ENCODE data around the gene FAM227B.

Gene FAM227B

GRCh38 chr15:49507261-49507660 lies 113.4 kb downstream of the FAM227B start:
- no peaks in the 10 kb centered on the region for H3K9me2 ChIP-seq (ENCODE audit: low read depth, low read length)
- H3K9me3 ChIP-seq (ENCODE audit: low read length) = no peaks in the 10 kb centered on the region
- TF ChIP-seq CTCF (IDR thresholded peaks at IDR 0.05; ENCODE audit: low read length) (no peak), EZH2 (IDR thresholded peaks at IDR 0.05; ENCODE audit: borderline replicate concordance, low read length) (no peak)
- H3K79me2 ChIP-seq (ENCODE audit: insufficient read depth, low read length) = no peaks in the 10 kb centered on the region
- H3K27me3 ChIP-seq (ENCODE audit: insufficient read depth, low read length) = no peaks in the 10 kb centered on the region
- H3K27ac ChIP-seq (ENCODE audit: low read depth, low read length, poor library complexity, severe bottlenecking) = no peak overlapping the region
- H2AFZ ChIP-seq (ENCODE audit: low read length) = no peak overlapping the region
- no peaks in the 10 kb centered on the region for H3F3A ChIP-seq (ENCODE audit: insufficient read depth, low read length)
- no peaks in the 10 kb centered on the region for H4K20me1 ChIP-seq (ENCODE audit: insufficient read depth, low read length)
- H3K9ac ChIP-seq (ENCODE audit: low read length) = no peak overlapping the region
- H3K4me3 ChIP-seq (ENCODE audit: low read depth, low read length, poor library complexity, severe bottlenecking) = no peak overlapping the region
- no peaks in the 10 kb centered on the region for H3K4me1 ChIP-seq (ENCODE audit: insufficient read depth, low read length, severe bottlenecking)
- no peaks in the 10 kb centered on the region for H3K36me3 ChIP-seq (ENCODE audit: insufficient read depth, low read length)
- no peak overlapping the region for H3K4me2 ChIP-seq (ENCODE audit: low read length)

GRCh38 chr15:49506341-49506740 lies 114.3 kb downstream of the FAM227B start:
- Histone ChIP-seq H3K4me2 (ENCODE audit: low read length) (no peak overlapping the region), H4K20me1 (ENCODE audit: insufficient read depth, low read length) (no peaks in the 10 kb centered on the region), H3K27ac (ENCODE audit: low read depth, low read length, poor library complexity, severe bottlenecking) (no peak overlapping the region), H3K4me3 (ENCODE audit: low read depth, low read length, poor library complexity, severe bottlenecking) (no peak overlapping the region), H3K36me3 (ENCODE audit: insufficient read depth, low read length) (no peaks in the 10 kb centered on the region), H3K9me2 (ENCODE audit: low read depth, low read length) (no peaks in the 10 kb centered on the region), H2AFZ (ENCODE audit: low read length) (no peak overlapping the region), H3K27me3 (ENCODE audit: insufficient read depth, low read length) (no peaks in the 10 kb centered on the region), H3F3A (ENCODE audit: insufficient read depth, low read length) (no peaks in the 10 kb centered on the region), H3K9ac (ENCODE audit: low read length) (no peak overlapping the region), H3K9me3 (ENCODE audit: low read length) (no peaks in the 10 kb centered on the region), H3K79me2 (ENCODE audit: insufficient read depth, low read length) (no peaks in the 10 kb centered on the region), H3K4me1 (ENCODE audit: insufficient read depth, low read length, severe bottlenecking) (no peaks in the 10 kb centered on the region)
- no peak for TF ChIP-seq EZH2 (IDR thresholded peaks at IDR 0.05; ENCODE audit: borderline replicate concordance, low read length)
- TF ChIP-seq CTCF (IDR thresholded peaks at IDR 0.05; ENCODE audit: low read length) = no peak

GRCh38 chr15:49501586-49501985 lies 119.0 kb downstream of the FAM227B start:
- no peaks in the 10 kb centered on the region for H3F3A ChIP-seq (ENCODE audit: insufficient read depth, low read length)
- no peaks in the 10 kb centered on the region for H3K9me3 ChIP-seq (ENCODE audit: low read length)
- H3K4me3 ChIP-seq (ENCODE audit: low read depth, low read length, poor library complexity, severe bottlenecking) = no peak overlapping the region
- H3K36me3 ChIP-seq (ENCODE audit: insufficient read depth, low read length) = no peaks in the 10 kb centered on the region
- no peaks in the 10 kb centered on the region for H3K27me3 ChIP-seq (ENCODE audit: insufficient read depth, low read length)
- no peak overlapping the region for H3K4me2 ChIP-seq (ENCODE audit: low read length)
- H3K27ac ChIP-seq (ENCODE audit: low read depth, low read length, poor library complexity, severe bottlenecking) = no peak overlapping the region
- H3K4me1 ChIP-seq (ENCODE audit: insufficient read depth, low read length, severe bottlenecking) = no peaks in the 10 kb centered on the region
- no peak for TF ChIP-seq CTCF (IDR thresholded peaks at IDR 0.05; ENCODE audit: low read length)
- TF ChIP-seq EZH2 (IDR thresholded peaks at IDR 0.05; ENCODE audit: borderline replicate concordance, low read length) = no peak
- no peak overlapping the region for H3K9ac ChIP-seq (ENCODE audit: low read length)
- H4K20me1 ChIP-seq (ENCODE audit: insufficient read depth, low read length) = no peaks in the 10 kb centered on the region
- no peak overlapping the region for H2AFZ ChIP-seq (ENCODE audit: low read length)
- no peaks in the 10 kb centered on the region for H3K9me2 ChIP-seq (ENCODE audit: low read depth, low read length)
- no peaks in the 10 kb centered on the region for H3K79me2 ChIP-seq (ENCODE audit: insufficient read depth, low read length)

All from OCI-LY1 (cell line).